AG20443 (cell line): ENCODE measurements around the gene TTLL11.
A peak's percentile ranks its signal among the peaks of the same experiment; 100 is the strongest.
"Not testable (repeated sequence)": the region's sequence is repeated elsewhere in the genome, so short reads cannot be mapped to it uniquely, and the experiment has no call there.

Source experiments
- DNase-seq: peaks from one replicate; pipeline ENCODE4 v3.0.0; 2012; ENCODE audit warnings: low spot score, mixed read lengths

The TTLL11 gene

DNA sequence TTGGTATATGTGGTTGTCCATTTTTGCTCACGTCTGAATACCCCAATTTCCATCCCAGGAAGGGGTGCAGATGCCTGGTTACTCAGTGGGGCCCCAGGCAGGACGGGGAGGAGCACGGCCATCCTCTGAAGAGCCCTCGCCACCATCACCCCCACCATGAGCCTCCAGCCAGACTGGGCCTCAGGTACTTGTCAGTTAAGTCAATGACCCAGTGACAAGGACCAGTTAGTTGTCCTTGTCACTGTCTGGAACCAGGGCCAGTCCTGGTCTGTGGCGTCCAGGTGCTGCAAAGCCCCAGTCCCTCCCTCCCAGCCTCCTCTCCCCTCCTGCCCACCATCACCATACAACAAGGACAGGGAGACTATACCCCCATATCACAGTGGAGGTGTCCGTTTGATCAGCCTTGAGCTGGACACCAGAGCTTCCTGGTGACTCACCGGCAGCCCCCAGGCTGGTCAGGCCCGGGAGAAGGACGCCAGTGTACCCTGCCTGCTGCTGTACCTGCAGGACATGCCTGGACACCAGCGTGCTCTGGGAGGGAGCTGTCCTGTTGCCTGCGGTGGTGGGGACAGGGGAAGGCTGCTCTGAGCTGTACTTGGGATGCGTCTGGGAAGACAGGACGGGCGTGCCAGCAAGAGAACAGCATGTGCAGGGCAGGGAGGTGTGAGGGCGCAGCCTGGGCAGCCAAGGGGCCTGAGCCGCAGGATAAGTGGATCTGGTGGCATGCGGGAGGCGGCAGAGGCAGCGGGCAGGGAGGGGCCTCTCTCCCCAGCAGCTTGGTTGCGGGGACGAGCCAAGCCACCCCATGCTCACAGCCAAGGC lies 32.6 kb upstream of the TTLL11 start:
- DNase-seq = peak; percentile 46

DNA sequence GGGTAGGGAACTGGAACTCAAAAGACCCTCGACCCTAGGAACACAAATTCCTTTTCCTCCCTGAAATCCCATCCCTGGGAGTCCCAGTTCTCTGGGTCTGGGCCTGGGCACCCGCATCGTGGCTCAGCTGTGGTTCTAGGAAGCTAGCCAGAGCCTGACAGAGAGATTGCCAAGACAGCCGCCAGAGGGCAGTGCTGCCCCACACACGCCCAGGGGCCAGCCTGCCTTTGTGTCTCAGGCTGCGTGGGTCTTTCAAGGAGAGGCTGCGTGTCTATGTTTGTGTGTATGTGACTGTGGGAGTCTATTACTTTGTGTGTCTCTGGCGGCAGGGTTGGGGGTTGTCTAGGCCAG lies 32.0 kb upstream of the TTLL11 start:
- peak; percentile 94 for DNase-seq

DNA sequence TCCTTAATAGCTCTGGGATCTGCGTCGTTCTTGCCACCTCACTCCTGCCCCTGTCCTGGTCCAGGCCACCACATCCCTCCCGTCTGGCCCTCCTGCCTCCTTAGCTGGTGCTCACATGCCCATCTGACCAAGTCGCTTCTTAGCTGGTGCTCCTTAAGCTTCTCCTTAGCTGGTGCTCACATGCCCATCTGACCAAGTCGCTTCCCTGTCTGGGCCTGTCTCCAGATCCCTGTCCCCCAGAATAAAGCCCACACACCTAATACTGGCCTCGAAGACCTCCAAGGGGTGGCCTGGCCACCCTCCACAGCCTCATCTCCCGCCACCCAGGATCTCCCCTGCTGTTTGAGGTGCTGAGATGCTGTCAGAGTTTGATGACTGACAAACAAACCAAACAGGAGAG lies 31.4 kb upstream of the TTLL11 start:
- DNase-seq = no peak

DNA sequence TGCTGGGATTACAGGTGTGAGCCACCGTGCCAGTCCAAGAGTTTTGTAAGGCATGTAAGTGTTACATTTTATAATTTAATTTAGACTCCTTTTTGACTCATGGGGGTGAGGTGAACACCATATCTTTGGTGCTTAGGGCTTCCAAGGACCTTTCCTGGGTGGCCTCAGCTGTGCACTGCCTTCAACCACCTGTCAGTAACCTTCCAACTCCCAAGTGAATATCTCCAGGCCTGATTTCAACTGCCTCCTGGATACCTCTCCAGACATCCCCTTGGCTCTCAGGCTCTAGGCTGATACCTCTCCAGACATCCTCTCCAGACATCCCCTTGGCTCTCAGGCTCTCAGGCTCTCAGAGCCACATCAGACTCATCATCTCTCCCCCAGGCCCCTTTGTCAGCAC lies 30.9 kb upstream of the TTLL11 start:
- no peak for DNase-seq

DNA sequence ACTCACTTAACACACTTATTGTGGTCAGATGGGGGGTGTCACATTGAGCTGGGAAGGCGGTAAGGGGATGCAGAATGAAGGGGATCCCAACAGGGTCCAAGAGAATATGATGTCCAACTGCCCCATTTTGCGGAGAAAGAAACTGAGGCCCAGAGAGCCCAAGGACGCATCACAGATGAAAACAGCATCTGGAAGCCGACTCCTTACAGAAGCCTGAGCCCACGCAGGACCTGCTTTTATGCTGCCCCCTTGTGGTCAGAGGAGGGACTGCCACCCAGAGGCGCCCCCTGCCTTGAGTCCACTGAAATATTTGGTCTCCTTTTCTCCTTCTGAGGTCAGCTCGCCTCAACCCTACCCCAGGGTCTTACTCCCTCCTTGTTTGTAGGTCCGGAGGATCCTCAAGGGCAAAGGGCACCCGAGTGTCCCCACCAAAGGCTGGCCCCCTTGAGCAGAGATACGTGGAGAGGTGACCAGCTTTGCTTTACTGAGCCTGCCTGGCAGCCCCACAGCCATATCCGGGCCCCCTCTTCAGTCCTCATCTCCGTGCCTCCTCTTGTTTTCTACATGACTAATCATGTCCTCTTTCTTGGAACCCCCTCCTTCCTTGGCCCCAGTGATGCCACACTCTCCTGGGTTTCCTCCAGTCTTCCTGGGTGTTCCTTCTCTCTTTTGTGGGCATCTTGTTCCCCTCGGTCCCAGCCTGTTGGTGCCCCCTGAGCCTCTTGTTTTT lies 30.0 kb upstream of the TTLL11 start:
- DNase-seq = peak; percentile 91

DNA sequence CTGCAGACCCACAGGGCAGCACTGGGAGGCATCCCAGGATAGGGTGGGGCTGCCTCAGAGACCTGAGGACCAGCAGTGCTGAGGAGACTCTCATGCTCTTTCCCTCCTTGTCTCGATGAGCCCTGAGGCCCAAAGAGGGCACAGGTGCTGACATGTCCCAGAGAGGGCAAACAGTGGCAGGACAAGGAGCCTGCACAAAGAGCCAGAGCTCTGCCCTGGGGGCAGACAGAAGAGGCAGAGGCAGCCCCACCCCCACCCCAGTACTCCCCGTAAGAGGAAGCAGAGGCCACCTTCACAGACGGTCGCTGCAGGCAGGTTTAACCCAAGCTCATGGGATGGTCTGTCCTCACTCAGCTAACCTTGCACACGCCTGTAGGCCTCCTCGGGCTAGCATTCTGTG lies 29.4 kb upstream of the TTLL11 start:
- DNase-seq = no peak

DNA sequence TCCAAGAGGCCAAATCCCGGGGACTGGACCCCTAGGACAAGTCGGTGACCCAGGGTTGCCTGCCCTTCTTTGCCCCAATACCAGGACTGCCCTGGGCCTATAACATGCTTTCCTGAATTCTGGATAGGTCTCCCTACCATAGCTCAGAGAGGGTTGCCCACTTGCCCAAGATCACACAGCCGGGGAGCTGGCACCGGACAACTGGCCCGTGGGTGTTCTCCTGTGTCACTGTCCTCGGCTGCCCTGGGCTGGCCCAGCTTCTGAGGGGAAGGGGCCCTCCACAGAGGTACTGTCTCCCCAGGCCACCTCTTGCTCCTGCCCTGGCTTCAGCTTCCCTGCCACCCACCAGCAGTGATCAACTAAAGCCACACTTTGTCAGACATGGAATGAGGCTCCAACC lies 28.8 kb upstream of the TTLL11 start:
- no peak for DNase-seq

DNA sequence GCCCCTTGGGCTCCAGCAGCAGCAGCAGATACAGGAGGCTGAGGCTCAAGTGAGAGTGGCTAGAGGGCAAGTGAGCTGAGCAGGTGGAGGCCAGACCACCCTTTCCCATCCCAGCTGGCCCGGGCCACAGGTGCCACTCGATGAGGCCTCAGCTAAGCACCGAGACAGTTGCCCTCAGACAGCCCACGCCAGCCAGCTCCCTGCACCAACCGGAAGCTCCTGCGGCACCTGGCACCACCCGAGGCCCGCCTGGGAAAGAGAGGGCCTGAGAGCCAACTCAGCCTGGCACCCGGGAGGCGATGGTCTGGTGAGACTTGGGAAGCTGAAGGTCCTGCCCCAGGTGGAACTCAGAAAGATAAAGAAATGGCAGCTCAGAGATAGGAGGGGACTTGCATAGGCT lies 28.3 kb upstream of the TTLL11 start:
- DNase-seq = no peak

DNA sequence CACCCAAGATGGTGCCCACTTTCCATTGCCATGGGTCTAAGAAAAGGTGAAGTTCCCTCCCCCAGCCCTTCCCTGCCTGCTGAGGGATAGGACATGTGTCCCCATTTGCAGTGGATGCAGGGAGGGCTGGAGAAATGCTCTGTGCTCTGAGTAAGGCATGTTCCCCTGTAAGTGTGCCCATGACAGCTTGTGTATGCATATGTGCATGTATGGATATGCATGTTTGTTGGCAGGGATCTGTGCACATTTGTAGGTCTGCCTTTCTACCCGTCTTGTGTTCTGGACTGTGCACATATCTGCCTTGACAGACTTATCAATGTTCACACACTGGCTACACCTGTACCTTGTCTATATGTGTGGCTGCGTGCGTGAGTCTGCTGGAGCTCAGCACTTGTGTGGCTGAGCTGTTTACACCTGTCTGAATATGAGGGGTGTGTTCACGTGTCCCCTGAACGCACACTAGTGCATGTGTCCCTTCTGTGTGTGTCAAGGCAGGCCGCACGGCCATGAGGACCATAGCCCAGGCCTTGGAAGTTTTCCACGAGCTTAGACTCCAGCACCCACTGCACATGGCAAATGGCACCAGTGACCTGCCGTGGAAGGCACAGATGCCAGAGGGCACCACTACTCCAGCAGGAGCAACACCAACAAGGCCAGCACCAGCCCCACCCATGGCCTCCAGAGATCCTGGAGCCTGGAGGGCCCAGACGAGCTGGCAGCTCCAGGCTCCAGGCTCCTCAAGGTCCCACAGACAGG lies 27.4 kb upstream of the TTLL11 start:
- no peak for DNase-seq

DNA sequence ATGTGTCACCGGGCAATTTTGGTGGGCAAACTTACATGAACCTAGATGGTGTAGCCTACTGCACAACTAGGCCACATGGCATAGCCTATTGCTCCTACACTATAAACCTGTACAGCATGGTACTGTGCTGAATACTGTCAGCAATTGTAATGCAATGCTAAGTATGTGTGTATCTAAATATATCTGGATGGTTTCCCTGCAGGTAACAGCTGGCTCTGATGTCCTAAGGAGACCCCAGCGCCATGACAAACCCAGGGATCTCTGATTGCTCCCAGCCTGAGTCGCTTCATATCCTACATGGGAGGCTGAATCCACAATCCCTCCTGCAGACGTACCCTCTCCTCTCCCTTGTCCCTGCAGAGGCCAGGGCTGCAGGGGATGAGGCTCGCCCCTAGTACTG lies 26.6 kb upstream of the TTLL11 start:
- DNase-seq = no peak

DNA sequence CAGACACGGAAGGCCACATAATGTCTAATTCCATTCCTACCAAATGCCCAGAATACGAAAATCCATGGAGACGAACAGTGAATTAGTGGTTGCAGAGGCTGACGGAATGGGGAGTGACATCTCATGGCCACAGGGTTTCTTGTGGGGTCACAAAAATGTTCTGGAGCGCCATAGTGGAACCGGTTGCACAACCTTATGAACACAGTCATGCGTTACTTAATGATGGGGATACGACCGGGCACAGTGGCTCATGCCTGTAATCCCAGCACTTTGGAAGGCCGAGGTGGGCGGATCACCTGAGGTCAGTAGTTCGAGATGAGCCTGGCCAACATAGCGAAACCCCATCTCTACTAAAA lies 26.0 kb upstream of the TTLL11 start:
- DNase-seq = no peak

DNA sequence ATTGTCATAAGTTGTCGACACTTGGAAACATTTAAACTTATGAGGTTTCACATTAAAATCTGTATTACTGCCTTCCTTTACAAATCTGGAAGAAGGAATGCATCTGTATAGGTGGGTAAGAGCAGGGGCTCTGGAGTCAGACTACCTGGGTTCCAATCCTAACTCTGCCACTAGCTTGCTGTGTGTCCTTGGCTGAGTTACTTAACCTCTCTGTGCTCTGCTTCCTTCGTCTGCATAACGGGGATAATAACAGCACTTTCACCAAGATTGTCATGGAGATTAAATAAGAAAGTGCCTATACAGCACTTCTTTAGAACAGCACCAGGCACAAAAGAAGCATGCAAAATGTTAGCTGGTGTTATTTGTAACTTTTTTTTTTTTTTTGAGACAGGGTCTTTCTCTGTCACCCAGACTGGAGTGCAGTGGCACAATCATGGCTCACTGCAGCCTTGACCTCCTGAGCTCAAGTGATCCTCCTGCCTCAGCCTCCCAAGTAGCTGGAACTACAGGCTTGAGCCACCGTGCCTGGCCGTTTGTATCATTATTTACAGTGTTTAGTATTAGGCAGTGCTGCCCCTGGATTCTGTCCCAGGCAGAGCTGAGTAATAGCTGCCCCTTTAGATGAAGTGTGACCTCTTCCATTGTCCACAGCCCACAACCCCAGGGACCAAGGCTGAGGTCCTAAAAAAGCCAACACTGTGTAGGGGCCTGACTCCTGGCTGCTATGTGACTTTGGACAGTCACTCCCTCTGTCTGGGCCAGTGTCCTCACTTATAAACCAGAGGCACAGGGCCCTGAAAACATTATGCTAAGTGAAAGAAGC lies 25.4 kb upstream of the TTLL11 start:
- DNase-seq = no peak

DNA sequence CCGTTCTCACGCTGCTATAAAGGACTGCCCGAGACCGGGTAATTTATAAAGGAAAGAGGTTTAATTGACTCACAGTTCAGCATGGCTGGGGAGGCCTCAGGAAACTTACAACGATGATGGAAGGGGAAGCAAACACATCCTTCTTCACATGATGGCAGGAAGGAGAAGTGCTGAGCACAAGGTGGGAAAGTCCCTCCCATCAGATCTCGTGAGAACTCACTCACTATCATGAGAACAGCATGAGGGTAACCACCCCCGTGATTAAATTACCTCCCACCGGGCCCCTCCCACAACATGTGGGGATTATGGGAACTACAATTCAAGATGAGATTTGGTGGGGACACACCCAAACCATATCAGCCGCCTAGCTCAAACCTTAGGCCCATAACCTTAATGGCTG lies 24.1 kb upstream of the TTLL11 start:
- not testable (repeated sequence) for DNase-seq

DNA sequence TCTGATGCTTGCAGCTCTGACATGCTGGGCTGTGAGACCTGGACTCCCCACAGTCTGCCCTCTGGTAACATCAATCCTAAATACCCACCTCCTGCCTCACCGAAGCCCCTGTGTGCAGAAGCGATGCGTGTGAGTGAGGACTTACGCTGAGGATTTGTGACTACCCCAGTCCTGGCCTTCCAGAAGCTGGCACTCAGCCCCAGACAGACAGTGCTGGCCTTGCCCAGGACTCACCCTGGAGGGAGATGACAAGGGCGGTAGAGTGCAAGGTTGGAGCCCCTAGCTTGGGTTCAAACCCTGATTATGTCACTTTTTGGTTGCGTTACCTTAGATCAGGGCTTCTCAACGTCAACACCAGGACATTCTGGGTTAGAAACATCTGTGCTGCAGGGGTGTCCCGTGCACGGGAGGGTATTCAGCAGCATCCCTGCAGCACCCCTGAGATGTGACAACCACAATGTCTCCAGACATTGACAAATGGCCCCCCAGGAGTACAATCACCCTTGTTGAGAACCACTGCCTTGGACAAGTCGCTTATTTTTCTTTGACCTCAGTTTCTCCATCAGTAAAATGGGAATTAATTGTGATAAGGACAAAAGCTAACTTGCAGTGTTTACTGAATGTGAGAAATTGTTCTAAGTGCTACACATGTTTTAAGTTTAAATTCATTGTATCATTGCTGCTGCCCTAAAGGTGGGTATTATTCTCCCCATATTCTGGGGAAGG lies 23.5 kb upstream of the TTLL11 start:
- DNase-seq = no peak

DNA sequence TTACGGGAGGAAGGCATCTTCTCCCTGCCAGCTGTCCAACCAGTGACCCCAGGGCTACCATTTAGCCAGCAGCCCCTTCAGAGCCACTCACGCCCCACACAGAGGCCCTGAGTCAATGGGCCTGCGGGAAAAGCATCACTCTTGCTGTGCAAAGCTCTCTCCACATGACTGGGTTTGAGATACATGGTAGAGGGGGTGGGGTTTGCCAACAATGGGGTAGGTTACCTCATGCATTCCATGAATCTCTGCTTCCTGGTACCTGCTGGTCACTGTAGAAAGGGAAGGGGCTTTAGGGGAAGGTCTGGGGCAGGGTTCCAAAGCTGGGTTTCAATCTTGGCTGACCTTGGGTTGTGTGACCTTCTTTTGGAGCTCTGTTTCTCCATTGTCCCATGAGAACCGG lies 22.9 kb upstream of the TTLL11 start:
- no peak for DNase-seq

DNA sequence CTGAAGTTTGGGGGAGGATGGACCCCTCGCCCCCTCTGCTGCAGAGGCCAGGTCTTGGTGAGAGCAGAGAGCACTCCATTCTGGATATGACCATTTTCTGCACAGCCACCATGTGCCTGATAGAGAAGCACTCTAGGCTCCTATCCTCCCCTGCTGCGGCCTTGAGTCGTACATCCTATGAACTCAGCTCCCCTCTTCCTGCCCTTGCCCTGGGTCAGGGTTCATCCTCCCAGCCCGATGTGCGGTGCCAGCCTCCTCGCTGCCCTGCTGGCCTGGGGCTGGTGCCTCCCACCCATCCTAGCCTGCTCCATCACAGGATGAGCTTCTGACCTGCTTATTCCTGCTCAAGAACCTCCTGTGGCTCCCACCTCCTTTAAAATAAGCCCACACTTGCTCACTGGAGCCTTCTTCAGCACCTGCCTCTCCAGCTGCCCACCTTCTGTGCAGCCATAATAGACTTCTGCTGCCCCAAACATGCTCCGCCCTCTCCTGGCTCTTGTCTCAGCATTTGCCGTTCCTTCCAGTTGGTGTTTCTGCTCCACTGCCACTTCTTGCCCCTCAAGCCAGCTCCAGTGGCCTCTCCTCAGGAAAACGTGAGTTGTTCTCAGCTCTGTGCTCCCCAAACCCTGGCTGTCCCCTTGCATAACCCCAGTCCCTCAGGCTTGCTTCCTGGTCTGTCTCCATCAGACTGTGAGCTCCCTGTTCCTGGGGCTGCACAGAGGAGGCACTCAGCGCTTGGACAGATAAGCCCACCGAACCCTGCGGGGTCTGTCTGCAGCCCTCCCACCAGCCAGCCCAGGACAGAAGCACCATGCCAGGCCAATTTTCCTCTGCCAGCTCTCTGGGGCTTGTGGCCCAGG lies 22.3 kb upstream of the TTLL11 start:
- no peak for DNase-seq

DNA sequence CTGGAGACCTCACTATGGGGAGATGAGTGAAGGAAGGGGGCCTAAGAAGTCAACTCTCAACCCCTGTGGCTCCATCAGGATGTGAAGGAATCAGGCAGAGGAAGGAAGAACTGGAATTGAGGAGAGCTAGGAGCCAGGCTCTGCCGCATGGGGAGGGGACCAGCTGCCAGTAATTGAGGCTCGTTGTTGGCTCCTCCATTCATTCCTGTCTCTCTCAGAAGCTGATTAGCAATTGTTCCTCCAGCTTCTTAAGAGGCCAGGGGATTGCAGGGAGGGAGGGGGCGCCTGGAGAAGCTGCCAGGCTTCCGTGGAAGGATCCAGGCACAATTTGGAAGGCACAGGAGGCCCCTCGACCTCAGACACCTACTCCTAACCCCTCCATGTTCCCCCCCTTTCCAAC lies 20.5 kb upstream of the TTLL11 start:
- no peak for DNase-seq

DNA sequence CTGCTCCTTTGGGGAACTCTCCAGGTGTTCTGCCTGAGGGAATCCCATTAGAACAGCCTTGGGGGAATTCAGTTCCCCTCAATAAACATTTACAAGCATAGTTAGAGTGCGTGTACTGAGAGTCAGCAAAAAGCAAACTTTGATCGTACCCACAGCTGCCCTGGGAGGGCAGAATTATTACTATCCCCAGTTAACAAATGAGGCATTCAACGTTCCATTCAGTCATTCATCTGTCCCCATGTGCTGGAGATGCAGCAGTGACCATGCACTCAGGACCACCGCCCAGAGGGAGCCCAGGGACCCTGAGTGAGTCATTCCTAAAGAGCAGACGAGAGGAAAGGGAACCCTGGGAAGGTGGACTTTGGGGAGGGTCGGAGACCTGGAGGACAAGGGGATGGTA lies 19.1 kb upstream of the TTLL11 start:
- DNase-seq = no peak

DNA sequence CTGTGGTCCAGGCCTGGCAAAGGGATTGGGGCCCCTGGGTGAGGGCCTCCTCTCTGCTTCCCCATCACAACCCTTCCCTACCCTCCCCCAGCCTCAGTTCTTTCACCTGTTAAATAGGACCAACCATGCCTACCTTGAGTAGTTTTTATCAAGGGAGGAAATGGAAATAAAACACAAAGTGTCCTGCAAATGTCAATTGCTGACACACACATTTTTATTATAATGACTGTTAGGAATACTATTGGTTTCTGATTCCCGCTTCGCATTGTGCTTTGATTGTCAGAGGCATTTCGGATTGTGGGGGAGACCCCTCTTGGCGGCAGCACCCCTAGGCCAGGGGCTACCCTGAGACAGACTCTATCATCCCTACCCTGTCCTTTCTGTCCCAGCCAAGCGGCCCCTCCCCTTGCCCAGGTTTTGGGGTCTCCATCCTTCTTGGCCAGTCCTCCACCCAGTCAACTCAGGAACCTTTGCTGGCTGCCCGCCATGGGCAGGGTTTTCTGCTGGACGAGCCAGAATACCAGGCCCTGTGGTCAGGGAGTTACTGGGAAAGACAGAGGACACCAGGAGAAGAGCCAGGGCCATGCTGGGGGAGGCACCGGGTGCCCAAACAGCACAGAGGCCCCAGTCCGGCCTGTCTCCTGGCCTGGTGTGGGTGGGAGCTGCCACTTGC lies 18.4 kb upstream of the TTLL11 start:
- no peak for DNase-seq
